Measurements from ENCODE around the gene SYN1.

SYN1 gene

GRCh38 chrX:47595716-47596251 lies 23.9 kb downstream of the SYN1 start:
- peak; percentile 69 for DNase-seq (ENCODE audit: low read depth)

DNA sequence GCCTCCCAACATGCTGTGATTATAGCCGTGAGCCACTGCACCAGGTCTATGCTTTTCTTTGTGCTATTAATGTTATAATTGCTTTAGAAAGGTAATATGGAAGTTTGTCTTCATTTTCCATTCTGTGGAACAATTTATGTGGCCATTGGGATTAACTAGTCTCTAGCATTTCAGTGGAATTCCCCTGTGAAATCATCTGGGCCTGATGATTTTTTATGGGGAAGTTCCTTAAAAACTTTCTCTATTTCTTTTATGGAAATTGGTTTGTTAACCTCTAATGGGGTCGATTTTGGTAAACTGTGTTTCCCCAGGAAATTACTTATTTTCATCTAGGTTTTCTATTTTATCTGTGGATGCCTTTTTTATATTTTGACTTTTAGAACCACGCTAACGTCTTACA lies 26.1 kb downstream of the SYN1 start:
- no peak for DNase-seq (ENCODE audit: low read depth)

- no peak for DNase-seq (ENCODE audit: low read depth)
Observed at GRCh38 chrX:47590984-47591383, 28.7 kb downstream of the SYN1 start.

GRCh38 chrX:47587906-47588735 lies 31.5 kb downstream of the SYN1 start:
- DNase-seq (ENCODE audit: low read depth): no peak

DNA sequence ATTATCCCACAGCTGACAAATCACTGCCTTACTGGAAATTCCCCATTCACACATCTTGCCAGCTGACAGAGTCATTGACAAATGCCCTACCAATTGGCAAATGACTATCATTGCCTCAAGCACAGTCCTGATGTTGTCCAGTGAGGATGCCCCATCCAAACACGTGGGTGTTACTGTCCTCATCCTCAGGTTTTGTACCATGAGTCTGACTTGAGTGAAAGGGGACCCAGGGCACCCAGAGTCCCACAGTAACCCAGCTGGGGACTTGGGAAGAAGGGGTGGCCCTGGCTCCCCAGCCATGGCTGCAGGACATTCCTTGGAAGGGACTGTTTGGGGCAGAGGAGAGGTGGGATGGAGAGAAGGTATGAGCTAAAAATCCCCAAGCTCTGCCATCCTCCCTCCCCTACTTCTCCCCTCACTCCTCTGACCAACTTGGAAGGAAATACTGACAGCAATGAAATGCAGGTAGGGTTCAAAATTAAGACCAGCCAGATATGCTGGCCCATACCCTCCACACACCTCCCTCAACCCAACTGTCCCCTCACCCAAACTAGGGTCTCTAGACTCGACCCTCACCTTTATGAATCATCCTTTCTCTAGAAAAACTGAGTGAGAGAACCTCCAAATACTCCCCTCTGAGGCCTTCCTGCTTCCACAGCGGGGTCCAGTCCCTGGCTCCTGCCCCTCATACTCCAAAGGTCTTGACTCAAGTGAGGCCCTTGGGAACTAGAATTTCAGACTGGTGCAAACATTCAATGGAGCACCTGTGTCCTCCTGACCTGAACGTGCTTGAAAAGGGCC lies 32.4 kb downstream of the SYN1 start:
- no peak for DNase-seq (ENCODE audit: low read depth)

DNA sequence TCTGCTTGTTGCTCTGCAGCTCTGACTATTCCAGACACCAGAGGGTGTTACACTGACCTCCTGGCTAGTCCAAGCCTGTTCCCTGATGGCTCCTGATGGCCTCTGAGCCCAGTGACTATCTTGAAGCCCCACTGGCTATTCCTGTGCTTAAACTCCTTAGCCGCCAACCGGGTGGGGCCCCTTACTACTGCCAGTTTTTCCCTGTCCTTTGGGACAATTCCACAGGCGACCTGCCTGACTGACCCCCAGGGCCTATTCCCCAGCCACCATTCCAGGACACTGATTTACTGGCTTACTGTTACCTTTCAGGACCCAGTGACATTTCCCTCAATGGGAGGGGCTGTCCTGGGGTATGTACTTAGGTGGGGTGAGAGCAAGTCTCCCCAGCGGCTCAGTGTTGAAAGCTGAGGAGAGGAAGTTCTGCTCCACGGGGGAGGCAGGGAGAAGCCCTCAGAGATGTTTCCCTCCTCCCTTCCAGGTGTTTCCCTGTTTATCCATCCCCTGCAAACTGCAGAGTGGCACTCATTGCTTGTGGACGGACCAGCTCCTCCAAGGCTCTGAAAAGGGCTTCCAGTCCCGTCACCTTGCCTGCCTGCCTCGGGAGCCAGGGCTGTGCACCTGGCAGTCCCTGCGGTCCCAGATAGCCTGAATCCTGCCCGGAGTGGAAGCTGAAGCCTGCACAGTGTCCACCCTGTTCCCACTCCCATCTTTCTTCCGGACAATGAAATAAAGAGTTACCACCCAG lies 33.4 kb downstream of the SYN1 start:
- no peak for DNase-seq (ENCODE audit: low read depth)

DNA sequence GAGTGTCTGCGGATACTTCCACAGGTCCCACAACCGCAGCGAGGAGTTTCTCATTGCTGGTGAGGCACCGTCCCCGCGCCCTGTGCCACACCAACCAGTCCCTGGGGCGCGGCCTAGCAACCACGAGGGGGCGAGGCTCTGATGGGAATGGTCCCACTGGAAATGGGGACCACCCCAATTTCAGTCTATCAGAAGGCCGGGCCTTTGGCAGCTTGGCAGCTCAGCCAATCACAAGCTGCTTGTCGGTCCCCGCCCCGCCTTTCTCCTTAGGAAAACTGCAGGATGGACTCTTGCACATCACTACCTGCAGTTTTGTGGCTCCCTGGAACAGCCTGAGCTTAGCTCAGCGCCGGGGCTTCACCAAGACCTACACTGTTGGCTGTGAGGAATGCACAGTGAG lies 34.4 kb downstream of the SYN1 start:
- no peak for DNase-seq (ENCODE audit: low read depth)

DNA sequence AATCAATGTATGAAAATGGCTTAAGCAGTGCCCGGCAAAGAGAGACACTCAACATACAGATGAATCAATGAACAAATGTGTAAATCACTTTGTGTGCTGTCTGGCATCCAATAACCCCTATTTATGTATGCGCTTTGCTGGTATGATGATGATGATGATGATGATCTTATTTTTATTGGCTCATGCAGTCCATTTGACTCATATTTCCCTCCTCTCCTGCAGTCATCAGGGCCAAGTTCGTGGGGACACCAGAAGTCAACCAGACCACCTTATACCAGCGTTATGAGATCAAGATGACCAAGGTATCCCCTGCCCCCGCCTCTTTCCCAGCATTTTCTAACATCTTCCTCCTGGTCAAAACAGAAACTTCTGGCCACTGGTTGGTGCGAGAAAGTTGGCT lies 34.9 kb downstream of the SYN1 start:
- no peak for DNase-seq (ENCODE audit: low read depth)

- DNase-seq (ENCODE audit: low read depth): no peak
Observed at GRCh38 chrX:47583240-47583861, 36.3 kb downstream of the SYN1 start.

- DNase-seq (ENCODE audit: low read depth): peak; percentile 85
Observed at GRCh38 chrX:47581731-47582647, 37.7 kb downstream of the SYN1 start, which contains the start of gene TIMP1. TSS of gene TIMP1 (plus strand) at chrX:47582436. CDS start at chrX:47583416, 980 bp downstream.

DNA sequence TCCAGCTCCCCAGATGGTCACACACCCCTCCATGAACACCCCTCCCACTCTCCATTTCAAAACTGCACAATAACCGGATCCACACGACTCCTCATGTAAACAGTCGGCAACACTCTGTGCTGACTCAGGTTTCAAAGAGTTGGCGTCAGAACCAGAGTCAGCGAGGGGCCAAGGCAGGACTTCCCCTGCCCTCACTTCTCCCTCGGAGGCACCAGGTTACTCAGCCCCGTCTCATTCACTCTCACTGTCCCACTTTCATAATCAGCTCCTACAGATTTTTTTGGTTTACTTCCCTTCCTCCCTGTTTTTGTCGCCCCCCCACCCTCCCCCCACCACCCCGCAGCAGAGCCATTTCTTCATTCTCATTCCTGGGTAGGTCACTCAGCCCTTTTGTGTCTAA lies 40.1 kb downstream of the SYN1 start:
- no peak for DNase-seq (ENCODE audit: low read depth)

DNA sequence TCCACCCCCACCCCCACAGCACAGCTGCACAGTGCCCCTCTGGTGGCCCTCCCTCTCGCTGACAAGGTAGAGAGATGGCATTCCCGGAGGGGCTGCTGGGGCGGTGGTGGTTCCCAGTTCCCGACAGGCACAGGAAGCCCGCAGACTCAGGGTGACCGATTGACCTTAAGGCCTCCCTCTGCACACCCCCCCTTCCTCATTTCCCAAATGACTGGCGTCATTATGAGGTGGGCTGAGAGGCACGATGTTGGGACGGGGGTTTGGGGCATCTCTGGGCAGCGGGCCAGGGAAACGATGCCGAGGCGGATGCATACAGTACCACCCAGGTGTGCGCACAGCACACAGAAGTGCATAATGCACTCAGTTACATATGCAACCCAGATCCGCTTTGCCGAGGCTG lies 41.0 kb downstream of the SYN1 start:
- DNase-seq (ENCODE audit: low read depth): no peak

DNA sequence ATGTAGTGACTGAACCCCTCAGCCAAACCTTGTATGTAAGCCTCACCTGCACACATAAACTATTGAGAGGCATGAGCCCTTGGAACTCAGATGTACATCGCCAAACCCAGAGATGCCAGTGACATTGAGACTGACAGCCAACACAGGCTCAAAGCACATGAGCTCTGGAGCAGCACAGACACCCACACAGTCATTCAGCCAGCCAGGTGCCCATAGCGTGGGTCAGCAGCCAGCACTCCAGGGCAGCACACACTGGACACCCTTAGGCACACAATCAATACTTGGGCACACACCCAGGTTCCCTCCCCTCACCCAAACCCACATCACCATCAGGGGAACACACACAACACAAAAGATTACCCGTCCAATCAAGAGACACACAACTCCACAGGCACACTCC lies 41.8 kb downstream of the SYN1 start:
- no peak for DNase-seq (ENCODE audit: low read depth)

- no peak for DNase-seq (ENCODE audit: low read depth)
Observed at GRCh38 chrX:47577424-47577823, 42.2 kb downstream of the SYN1 start.

- no peak for DNase-seq (ENCODE audit: low read depth)
Observed at GRCh38 chrX:47576021-47576898, 43.4 kb downstream of the SYN1 start.

DNA sequence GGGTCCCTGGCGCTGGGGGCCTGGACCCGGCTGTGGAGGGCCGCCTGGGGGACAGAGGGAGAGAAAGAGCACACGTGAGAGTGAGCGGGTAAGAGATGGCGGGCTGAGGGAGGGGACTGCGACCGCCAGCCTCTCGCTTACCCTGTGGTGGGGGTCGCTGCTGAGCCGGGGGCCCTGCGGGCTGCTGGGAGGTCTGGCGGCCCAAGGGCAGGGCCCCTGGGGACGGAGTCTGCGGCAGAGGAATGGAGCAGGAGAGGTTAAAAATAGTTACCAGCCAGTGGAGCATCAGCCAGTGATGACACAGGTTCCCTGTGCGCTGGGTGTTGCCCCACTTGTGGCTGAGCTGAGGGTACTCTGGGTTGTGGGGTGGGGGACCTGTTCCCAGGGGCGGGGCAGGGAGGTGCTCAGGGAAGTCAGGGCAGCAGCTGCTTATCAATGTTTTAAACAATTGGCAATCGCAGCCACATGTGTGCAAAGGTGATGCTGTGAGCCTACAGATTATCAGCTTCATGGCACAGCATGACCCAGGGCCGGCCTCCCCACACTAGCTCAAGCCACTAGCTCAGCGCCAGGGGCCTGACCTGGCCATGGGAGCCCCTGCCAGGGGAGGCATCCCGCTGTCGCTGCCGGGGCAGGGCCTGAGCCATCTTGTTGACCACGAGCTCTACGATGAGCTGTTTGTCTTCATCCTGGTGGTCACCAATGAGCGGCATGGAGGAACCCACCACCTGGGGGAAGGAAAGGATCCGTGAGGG lies 44.9 kb downstream of the SYN1 start:
- no peak for DNase-seq (ENCODE audit: low read depth)

DNA sequence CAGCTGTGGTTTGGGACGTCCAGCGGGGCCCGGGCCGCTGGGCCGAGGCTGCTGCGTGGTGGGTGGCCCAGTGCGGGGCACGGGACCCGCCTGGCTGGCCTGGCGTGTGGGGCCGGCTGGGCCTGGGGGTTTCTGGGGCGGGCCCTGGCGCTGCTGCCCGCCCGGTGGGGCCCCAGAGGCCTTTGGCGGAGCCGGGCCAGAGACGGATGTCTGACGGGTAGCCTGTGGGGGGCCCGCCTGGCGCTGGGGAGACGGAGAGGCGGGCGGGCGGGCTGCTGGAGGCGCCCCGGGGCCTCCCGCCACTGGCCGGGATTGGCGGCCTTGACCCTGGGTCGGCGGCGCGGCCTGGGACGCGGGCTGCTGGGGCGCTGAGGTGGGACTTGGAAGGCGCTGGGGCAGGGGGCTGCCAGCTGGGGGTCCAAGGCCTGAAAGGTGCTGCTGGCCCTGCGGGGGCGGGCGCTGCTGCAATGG lies 45.5 kb downstream of the SYN1 start:
- DNase-seq (ENCODE audit: low read depth): no peak

GRCh38 chrX:47573341-47574075 lies 46.1 kb downstream of the SYN1 start:
- DNase-seq (ENCODE audit: low read depth): no peak

Data from fibroblast of the conjunctiva (primary cell).